Measurements from ENCODE around the gene R3HCC1L. TPM values are rescaled to one million over a fixed set of nuclear protein-coding genes. Genes with fewer than 3 reads are reported as not detected.

Gene R3HCC1L
- total and polyA plus RNA-seq, 9 of the 15 experiments (the other 6 are each of a cell fraction or from before 2014, with no cell fraction given), result 9.1 to 17.8 (median 12.6) TPM

- Histone ChIP-seq H3K4me2 (ENCODE audit: insufficient read depth, low read length) (no peak overlapping the region), H3K27ac (ENCODE audit: extremely low read depth, low read depth, low read length) (no peak overlapping the region), H3K36me3 (ENCODE audit: control insufficient read depth, insufficient read depth, low read length) (peaks cover 26% of the 10 kb centered on the region; the same call in 1 of the 3 replicates), H3K9me1 (ENCODE audit: control insufficient read depth, insufficient read depth, low read length) (no peaks in the 10 kb centered on the region), H3K4me3 (no peak overlapping the region), H2AFZ (ENCODE audit: low read depth, low read length) (no peak overlapping the region), H4K20me1 (replicated peaks; ENCODE audit: control insufficient read depth, insufficient read depth, low read length) (no peaks in the 10 kb centered on the region), H3K79me2 (ENCODE audit: control insufficient read depth, insufficient read depth, low read length) (no peaks in the 10 kb centered on the region), H3K4me1 (replicated peaks in 1 of 2; ENCODE audit: control insufficient read depth in 2 of 2, insufficient read depth in 2 of 2, low read length in 2 of 2) (no peaks in the 10 kb centered on the region), H3K9me3 (replicated peaks; ENCODE audit: control insufficient read depth, insufficient read depth, low read depth, low read length) (no peaks in the 10 kb centered on the region), H3K9ac (ENCODE audit: insufficient read depth in 1 of 2, low read depth in 2 of 2, low read length in 2 of 2) (no peak overlapping the region), H3K27me3 (ENCODE audit: control insufficient read depth in 2 of 2, insufficient read depth in 2 of 2, low read length in 2 of 2) (no peaks in the 10 kb centered on the region)
- DNase-seq (ENCODE audit: extremely low read depth in 1 of 4, low spot score in 3 of 4) (no peak), ATAC-seq (no peak), FAIRE-seq (no peak)
- CTCF ChIA-PET (ENCODE audit: low intra/inter-chr PET ratio), result interaction anchor here (0.7 kb wide), 1 partner anchor 321 kb away, joined by 3 read pairs; no protein-coding TSS in a partner anchor
- BruUV-seq (replicated peaks), result no TSS peak
- in situ Hi-C loops (cut with MboI) (no loop called here), intact Hi-C loops (cut with micrococcal nuclease) (no loop called here)
- no peak for TF ChIP-seq ZNF224 (CRISPR knock-in tag; IDR thresholded peaks at IDR 0.05)
- TF ChIP-seq ZC3H11A (IDR thresholded peaks at IDR 0.05; ENCODE audit: low read depth, low read length), result no peak
- TF ChIP-seq BRCA1 (IDR thresholded peaks at IDR 0.05), result no peak
- no peak for TF ChIP-seq BRCA1 (CRISPR knock-in tag; IDR thresholded peaks at IDR 0.05)
- no peak for TF ChIP-seq ZNF347 (CRISPR knock-in tag; IDR thresholded peaks at IDR 0.05; ENCODE audit: low read depth)
- 95% methylated on average over 4 of the region's 4 CpGs for WGBS (ENCODE audit: insufficient coverage, low coverage, missing lambda C conversion rate)
- POLR2A ChIA-PET, result interaction anchor here (0.6 kb wide), 2 partner anchors 280 to 779 kb away, joined by 3 read pairs; no protein-coding TSS in a partner anchor
These were observed 75.0 kb downstream of the R3HCC1L start for GRCh38 chr10:98209441-98209840.

DNA sequence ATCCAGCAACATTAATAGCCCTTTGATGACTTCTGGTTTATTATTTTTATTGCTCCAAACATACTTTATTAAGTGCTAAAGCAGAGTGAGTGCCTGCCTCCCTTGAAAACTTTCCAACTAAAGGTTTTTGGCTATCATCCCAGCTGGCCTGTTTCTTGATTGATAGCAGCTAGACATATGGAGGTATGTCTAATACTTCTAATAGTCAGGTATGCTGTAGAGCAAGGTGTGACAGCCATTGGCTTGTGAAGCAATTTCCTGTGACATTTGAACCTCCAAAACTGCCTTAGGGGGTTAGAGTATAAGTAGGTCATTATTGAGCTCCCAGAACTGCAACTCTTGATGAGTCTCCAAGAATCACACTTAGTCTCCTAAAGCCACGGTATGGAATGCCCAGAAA, 77.7 kb downstream of the R3HCC1L start:
- H3K4me1 ChIP-seq (replicated peaks in 1 of 2; ENCODE audit: control insufficient read depth in 2 of 2, insufficient read depth in 2 of 2, low read length in 2 of 2), result no peaks in the 10 kb centered on the region
- no peak overlapping the region for H3K4me2 ChIP-seq (ENCODE audit: insufficient read depth, low read length)
- FAIRE-seq (no peak), DNase-seq (ENCODE audit: extremely low read depth in 1 of 4, low spot score in 3 of 4) (no peak), ATAC-seq (no peak)
- H3K4me3 ChIP-seq, result no peak overlapping the region
- no peaks in the 10 kb centered on the region for H3K9me1 ChIP-seq (ENCODE audit: control insufficient read depth, insufficient read depth, low read length)
- no peaks in the 10 kb centered on the region for H3K9me3 ChIP-seq (replicated peaks; ENCODE audit: control insufficient read depth, insufficient read depth, low read depth, low read length)
- TF ChIP-seq, protein P1, sequence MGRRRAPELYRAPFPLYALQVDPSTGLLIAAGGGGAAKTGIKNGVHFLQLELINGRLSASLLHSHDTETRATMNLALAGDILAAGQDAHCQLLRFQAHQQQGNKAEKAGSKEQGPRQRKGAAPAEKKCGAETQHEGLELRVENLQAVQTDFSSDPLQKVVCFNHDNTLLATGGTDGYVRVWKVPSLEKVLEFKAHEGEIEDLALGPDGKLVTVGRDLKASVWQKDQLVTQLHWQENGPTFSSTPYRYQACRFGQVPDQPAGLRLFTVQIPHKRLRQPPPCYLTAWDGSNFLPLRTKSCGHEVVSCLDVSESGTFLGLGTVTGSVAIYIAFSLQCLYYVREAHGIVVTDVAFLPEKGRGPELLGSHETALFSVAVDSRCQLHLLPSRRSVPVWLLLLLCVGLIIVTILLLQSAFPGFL (CRISPR knock-in tag; IDR thresholded peaks at IDR 0.05), result no peak
- TF ChIP-seq NFRKB (IDR thresholded peaks at IDR 0.05; ENCODE audit: low read depth), result no peak
- H3K27me3 ChIP-seq (ENCODE audit: control insufficient read depth in 2 of 2, insufficient read depth in 2 of 2, low read length in 2 of 2), result no peaks in the 10 kb centered on the region
- intact Hi-C loops (cut with micrococcal nuclease), result no loop called here
- ChIA-PET POLR2A (no interaction called here), CTCF (ENCODE audit: low intra/inter-chr PET ratio) (no interaction called here)
- no peaks in the 10 kb centered on the region for H3K79me2 ChIP-seq (ENCODE audit: control insufficient read depth, insufficient read depth, low read length)
- no peak overlapping the region for H3K9ac ChIP-seq (ENCODE audit: insufficient read depth in 1 of 2, low read depth in 2 of 2, low read length in 2 of 2)
- BruUV-seq (replicated peaks), result no TSS peak
- H4K20me1 ChIP-seq (replicated peaks; ENCODE audit: control insufficient read depth, insufficient read depth, low read length), result no peaks in the 10 kb centered on the region
- in situ Hi-C loops (cut with MboI), result no loop called here
- WGBS (ENCODE audit: insufficient coverage, low coverage, missing lambda C conversion rate), result 80% methylated on average over 1 of the region's 1 CpG
- no peak overlapping the region for H2AFZ ChIP-seq (ENCODE audit: low read depth, low read length)
- H3K36me3 ChIP-seq (ENCODE audit: control insufficient read depth, insufficient read depth, low read length), result peaks cover 26% of the 10 kb centered on the region; the same call in 1 of the 3 replicates
- H3K27ac ChIP-seq (ENCODE audit: extremely low read depth, low read depth, low read length), result no peak overlapping the region
